ENCODE measurements around the gene SMYD3. TPM values are rescaled to one million over a fixed set of nuclear protein-coding genes. Genes with fewer than 3 reads are reported as not detected.

SMYD3 gene
- total and polyA plus RNA-seq, 12 donors = 13.5 to 78.2 (median 26.8) TPM

DNA sequence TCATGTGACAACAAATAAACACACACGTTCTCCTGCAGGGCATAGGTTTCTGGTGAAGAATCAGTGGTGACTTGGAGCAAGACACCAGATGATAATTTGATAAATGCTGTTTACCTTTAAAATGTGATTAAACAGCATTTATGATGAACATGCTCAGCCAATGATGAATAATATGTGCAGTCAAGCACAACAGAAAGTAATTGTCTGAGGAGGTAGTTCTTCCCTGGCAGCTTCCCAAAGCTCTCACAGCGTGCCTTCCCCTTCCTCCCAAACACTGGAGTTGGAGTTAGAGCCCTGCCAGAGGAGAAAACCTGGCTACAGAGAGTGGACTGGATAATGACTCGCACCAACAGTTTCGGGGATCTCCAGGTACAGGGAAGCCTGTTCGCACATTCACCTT is 463.5 kb downstream of the SMYD3 start:
- no peaks in the 10 kb centered on the region for H3K36me3 ChIP-seq (replicated peaks in 1 of 2)
- TF ChIP-seq POLR2A (IDR thresholded peaks at IDR 0.05) = no peak
- TF ChIP-seq, protein P1, sequence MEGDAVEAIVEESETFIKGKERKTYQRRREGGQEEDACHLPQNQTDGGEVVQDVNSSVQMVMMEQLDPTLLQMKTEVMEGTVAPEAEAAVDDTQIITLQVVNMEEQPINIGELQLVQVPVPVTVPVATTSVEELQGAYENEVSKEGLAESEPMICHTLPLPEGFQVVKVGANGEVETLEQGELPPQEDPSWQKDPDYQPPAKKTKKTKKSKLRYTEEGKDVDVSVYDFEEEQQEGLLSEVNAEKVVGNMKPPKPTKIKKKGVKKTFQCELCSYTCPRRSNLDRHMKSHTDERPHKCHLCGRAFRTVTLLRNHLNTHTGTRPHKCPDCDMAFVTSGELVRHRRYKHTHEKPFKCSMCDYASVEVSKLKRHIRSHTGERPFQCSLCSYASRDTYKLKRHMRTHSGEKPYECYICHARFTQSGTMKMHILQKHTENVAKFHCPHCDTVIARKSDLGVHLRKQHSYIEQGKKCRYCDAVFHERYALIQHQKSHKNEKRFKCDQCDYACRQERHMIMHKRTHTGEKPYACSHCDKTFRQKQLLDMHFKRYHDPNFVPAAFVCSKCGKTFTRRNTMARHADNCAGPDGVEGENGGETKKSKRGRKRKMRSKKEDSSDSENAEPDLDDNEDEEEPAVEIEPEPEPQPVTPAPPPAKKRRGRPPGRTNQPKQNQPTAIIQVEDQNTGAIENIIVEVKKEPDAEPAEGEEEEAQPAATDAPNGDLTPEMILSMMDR (IDR thresholded peaks at IDR 0.05) = no peak
- no peaks in the 10 kb centered on the region for H3K4me1 ChIP-seq (replicated peaks in 1 of 2)
- WGBS, 4 donors = 71 to 94% (median 79%) methylated on average over 4 to 5 of the region's 5 CpGs
- intact Hi-C loops (cut with DNase I) = no loop called here
- no peak overlapping the region for H3K27ac ChIP-seq
- no peaks in the 10 kb centered on the region for H3K27me3 ChIP-seq
- H3K4me3 ChIP-seq = no peak overlapping the region
- no peaks in the 10 kb centered on the region for H3K9me3 ChIP-seq (replicated peaks in 1 of 3)
- no peak for DNase-seq

DNA sequence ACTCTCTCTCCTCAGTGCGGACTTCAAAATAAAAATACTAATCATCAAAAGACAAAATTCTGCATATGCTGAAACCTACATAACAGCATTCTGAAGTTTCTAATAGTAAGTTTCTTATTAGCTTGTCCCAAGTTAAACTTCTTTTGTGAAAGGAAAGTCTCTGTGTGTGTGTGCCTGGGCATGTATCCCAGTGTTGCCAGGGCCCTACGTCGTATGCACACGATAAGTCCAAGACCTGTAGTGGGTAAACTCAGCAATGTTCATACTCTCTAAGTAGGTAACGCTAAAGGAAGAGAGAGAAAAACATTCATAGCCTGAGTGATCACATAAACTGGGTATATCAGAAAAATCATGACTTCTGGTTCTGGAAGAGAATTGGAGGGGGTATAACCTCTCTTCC is 465.7 kb downstream of the SMYD3 start:
- H3K27me3 ChIP-seq = no peaks in the 10 kb centered on the region
- no peaks in the 10 kb centered on the region for H3K4me1 ChIP-seq (replicated peaks in 1 of 2)
- intact Hi-C loops (cut with DNase I) = no loop called here
- WGBS, 4 donors = 80 to 92% (median 88%) methylated on average over 5 of the region's 5 CpGs
- no peak overlapping the region for H3K4me3 ChIP-seq
- no peak for DNase-seq
- no peaks in the 10 kb centered on the region for H3K36me3 ChIP-seq (replicated peaks in 1 of 2)
- no peak overlapping the region for H3K27ac ChIP-seq
- H3K9me3 ChIP-seq (replicated peaks in 1 of 3) = no peaks in the 10 kb centered on the region
- TF ChIP-seq POLR2A (IDR thresholded peaks at IDR 0.05) = no peak
- TF ChIP-seq, protein P1 (IDR thresholded peaks at IDR 0.05) = no peak

DNA sequence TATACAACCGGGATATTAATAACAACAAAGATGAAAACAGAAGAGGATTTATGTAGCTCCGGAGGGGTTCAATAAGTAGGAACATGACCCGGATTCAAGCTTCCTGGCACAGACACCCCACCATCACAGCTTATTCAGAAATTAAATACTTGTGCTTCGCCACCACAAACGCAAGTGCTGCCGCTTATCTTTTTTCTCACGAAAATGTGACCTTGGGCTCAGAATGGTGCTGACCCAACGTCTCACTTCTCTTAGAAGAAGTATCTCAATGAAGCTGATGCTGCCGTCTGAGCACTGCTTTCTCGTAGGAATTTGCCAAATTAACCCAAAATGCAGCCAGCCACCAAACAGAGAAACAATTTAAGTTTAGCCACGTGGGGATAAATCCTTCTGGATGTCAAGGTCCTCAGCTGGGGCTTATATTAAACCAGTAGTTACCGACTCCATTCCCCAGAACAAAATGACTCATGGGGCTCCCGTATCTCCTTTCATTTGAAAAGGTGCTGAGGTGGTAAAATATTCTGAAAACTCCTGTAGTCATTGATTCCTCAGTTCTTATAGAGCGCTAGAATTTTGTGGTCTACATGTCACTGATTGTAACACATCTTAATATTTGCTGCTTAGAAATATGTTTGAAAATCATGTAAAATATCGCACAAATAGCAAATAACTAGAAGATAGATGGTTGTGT is 466.7 kb downstream of the SMYD3 start:
- DNase-seq = no peak
- H3K4me3 ChIP-seq = no peak overlapping the region
- 65 to 88% (median 72%) methylated on average over 15 of the region's 15 CpGs for whole genome bisulfite sequencing, 4 donors
- H3K4me1 ChIP-seq (replicated peaks in 1 of 2) = no peaks in the 10 kb centered on the region
- H3K9me3 ChIP-seq (replicated peaks in 1 of 3) = no peaks in the 10 kb centered on the region
- TF ChIP-seq, protein P1 (IDR thresholded peaks at IDR 0.05) = no peak
- TF ChIP-seq POLR2A (IDR thresholded peaks at IDR 0.05) = no peak
- H3K27ac ChIP-seq = no peak overlapping the region
- no peaks in the 10 kb centered on the region for H3K36me3 ChIP-seq (replicated peaks in 1 of 2)
- intact Hi-C loops (cut with DNase I) = no loop called here
- no peaks in the 10 kb centered on the region for H3K27me3 ChIP-seq

DNA sequence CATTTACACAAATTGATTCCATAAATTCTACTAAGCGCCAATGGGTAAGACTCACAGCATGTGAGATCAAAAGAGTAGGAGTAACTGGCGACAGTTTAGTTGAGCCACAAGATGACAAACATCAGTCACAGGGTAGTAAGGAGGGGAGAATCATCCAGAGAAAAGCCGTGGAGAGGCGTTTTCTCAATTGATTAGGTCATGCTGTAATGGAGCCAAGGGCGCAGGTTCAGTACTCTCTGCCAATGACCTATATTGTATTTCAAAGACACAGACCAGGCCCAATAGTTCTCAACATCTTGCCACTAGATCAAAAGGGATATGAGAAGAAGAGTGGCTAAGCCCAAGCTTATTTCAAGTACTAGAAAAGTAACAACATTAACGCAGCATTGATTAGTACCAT is 467.5 kb downstream of the SMYD3 start:
- Histone ChIP-seq H3K27ac (no peak overlapping the region), H3K4me1 (replicated peaks in 1 of 2) (no peaks in the 10 kb centered on the region), H3K27me3 (no peaks in the 10 kb centered on the region), H3K9me3 (replicated peaks in 1 of 3) (no peaks in the 10 kb centered on the region), H3K36me3 (replicated peaks in 1 of 2) (no peaks in the 10 kb centered on the region), H3K4me3 (no peak overlapping the region)
- WGBS, 4 donors = 74 to 85% (median 75%) methylated on average over 6 of the region's 6 CpGs
- DNase-seq = no peak
- intact Hi-C loops (cut with DNase I) = no loop called here
- TF ChIP-seq, protein P1 (IDR thresholded peaks at IDR 0.05) = no peak
- no peak for TF ChIP-seq POLR2A (IDR thresholded peaks at IDR 0.05)

Data from adrenal gland (tissue), 12 donors.